H9 (cell line): ENCODE results near the gene FARP1. TPM values are rescaled to one million over a fixed set of nuclear protein-coding genes. Genes with fewer than 3 reads are reported as not detected.

Experiments
- DNase-seq: peaks from one replicate; pipeline ENCODE4 v3.0.0-alpha.2; 2017
- H2AFZ ChIP-seq: one replicate; pipeline ENCODE4 v1.6.1; 2013; ENCODE audit warnings: mild to moderate bottlenecking, low read length, control low read depth, moderate library complexity
- H2AK5ac ChIP-seq: 2 replicates; pipeline ENCODE4 v1.6.1; 2013; ENCODE audit warnings: low read length, control low read depth, mixed read lengths; ENCODE audit not compliant: insufficient read length
- H2BK120ac ChIP-seq: one replicate; pipeline ENCODE4 v1.6.1; 2013; ENCODE audit warnings: low read depth, mild to moderate bottlenecking, low read length, control low read depth, inconsistent platforms; ENCODE audit not compliant: poor library complexity, severe bottlenecking
- H2BK12ac ChIP-seq: 2 replicates; pipeline ENCODE4 v1.6.1; 2013; ENCODE audit warnings: low read length, control low read depth, mixed read lengths, low read depth; ENCODE audit not compliant: insufficient read length
- H2BK15ac ChIP-seq: 2 replicates; pipeline ENCODE4 v1.6.1; 2013; ENCODE audit warnings: low read depth, low read length, control low read depth
- H2BK20ac ChIP-seq: one replicate; pipeline ENCODE4 v1.6.1; 2013; ENCODE audit warnings: low read depth, mild to moderate bottlenecking, low read length, control low read depth, inconsistent platforms; ENCODE audit not compliant: poor library complexity, severe bottlenecking
- H2BK5ac ChIP-seq: 2 replicates; pipeline ENCODE4 v1.6.1; 2013; ENCODE audit warnings: low read length, control low read depth, mixed read lengths; ENCODE audit not compliant: insufficient read length
- H3K14ac ChIP-seq: 2 replicates; pipeline ENCODE4 v1.6.1; 2013; ENCODE audit warnings: low read length, control low read depth; ENCODE audit not compliant: insufficient read depth
- H3K18ac ChIP-seq: 2 replicates; pipeline ENCODE4 v1.6.1; 2013; ENCODE audit warnings: low read depth, mild to moderate bottlenecking, mixed read lengths, low read length, control low read depth; ENCODE audit not compliant: insufficient read length
- H3K23ac ChIP-seq: 2 replicates; pipeline ENCODE4 v1.6.1; 2013; ENCODE audit warnings: low read length, control low read depth, mixed read lengths, low read depth; ENCODE audit not compliant: insufficient read length
- H3K23me2 ChIP-seq: 2 replicates; pipeline ENCODE4 v1.6.1; 2013; ENCODE audit warnings: low read depth, mild to moderate bottlenecking, mixed read lengths, low read length, control low read depth; ENCODE audit not compliant: insufficient read length, poor library complexity, severe bottlenecking
- H3K27ac ChIP-seq: 2 replicates; pipeline ENCODE4 v1.5.1; 2013; ENCODE audit warnings: low read length, control low read depth, mixed read lengths, low read depth; ENCODE audit not compliant: insufficient read length
- H3K27me3 ChIP-seq: 2 replicates; pipeline ENCODE4 v1.6.1; 2013; ENCODE audit warnings: low read length, control low read depth, inconsistent platforms; ENCODE audit not compliant: insufficient read depth
- H3K4ac ChIP-seq: 2 replicates; pipeline ENCODE4 v1.6.1; 2013; ENCODE audit warnings: low read depth, mild to moderate bottlenecking, control low read depth, inconsistent platforms, low read length, moderate library complexity
- H3K4me1 ChIP-seq: 2 replicates; pipeline ENCODE4 v1.6.1; 2013; ENCODE audit warnings: low read length, control low read depth, inconsistent platforms; ENCODE audit not compliant: insufficient read depth
- H3K4me2 ChIP-seq: 2 replicates; pipeline ENCODE4 v1.6.1; 2013; ENCODE audit warnings: low read length, control low read depth, mixed read lengths; ENCODE audit not compliant: insufficient read length, insufficient read depth
- H3K56ac ChIP-seq: 2 replicates; pipeline ENCODE4 v1.6.1; 2013; ENCODE audit warnings: low read depth, mild to moderate bottlenecking, mixed read lengths, low read length, control low read depth; ENCODE audit not compliant: insufficient read length
- H3K79me1 ChIP-seq: 2 replicates; pipeline ENCODE4 v1.6.1; 2013; ENCODE audit warnings: low read depth, mild to moderate bottlenecking, moderate library complexity, low read length, control low read depth, inconsistent platforms; ENCODE audit not compliant: insufficient read depth, poor library complexity, severe bottlenecking
- H3K79me2 ChIP-seq: 2 replicates; pipeline ENCODE4 v1.6.1; 2013; ENCODE audit warnings: low read length, control low read depth, inconsistent platforms; ENCODE audit not compliant: insufficient read depth
- H3K9ac ChIP-seq: 2 replicates; pipeline ENCODE4 v1.6.1; 2013; ENCODE audit warnings: low read length, control low read depth, mixed read lengths; ENCODE audit not compliant: insufficient read length; ENCODE audit errors: extremely low read depth
- H3K9me3 ChIP-seq: one replicate; pipeline ENCODE4 v1.6.1; 2013; ENCODE audit warnings: low read depth, low read length, inconsistent platforms; ENCODE audit not compliant: control insufficient read depth
- H3T11ph ChIP-seq: one replicate; pipeline ENCODE4 v1.6.1; 2013; ENCODE audit warnings: mild to moderate bottlenecking, low read length, control low read depth, inconsistent platforms
- H4K20me1 ChIP-seq: one replicate; pipeline ENCODE4 v1.6.1; 2013; ENCODE audit not compliant: control insufficient read depth, insufficient read length, insufficient read depth
- H4K5ac ChIP-seq: 2 replicates; pipeline ENCODE4 v1.6.1; 2013; ENCODE audit warnings: low read depth, mild to moderate bottlenecking, mixed read lengths, low read length, control low read depth; ENCODE audit not compliant: insufficient read length
- H4K8ac ChIP-seq: replicated peaks from 2 replicates; pipeline ENCODE4 v1.6.1; 2013; ENCODE audit warnings: low read length, control low read depth, mixed read lengths, low read depth; ENCODE audit not compliant: insufficient read length
- H4K91ac ChIP-seq: 2 replicates; pipeline ENCODE4 v1.6.1; 2013; ENCODE audit warnings: low read depth, mild to moderate bottlenecking, moderate library complexity, mixed read lengths, low read length, control low read depth; ENCODE audit not compliant: insufficient read length
- H3K27ac Mint-ChIP-seq, 3 experiments: 2 replicates in 2 of 3; 3 replicates in 1 of 3; pipeline ENCODE4 v1.8.0; 2020 to 2021; ENCODE audit warnings: mixed read lengths in 3 of 3, mild to moderate bottlenecking in 1 of 3, moderate library complexity in 1 of 3
- H3K27me3 Mint-ChIP-seq: 2 replicates; pipeline ENCODE4 v1.8.0; 2021; ENCODE audit warnings: low read depth, mild to moderate bottlenecking, moderate library complexity, mixed read lengths
- H3K36me3 Mint-ChIP-seq, 3 experiments: 2 replicates in 2 of 3; 3 replicates in 1 of 3; pipeline ENCODE4 v1.8.0; 2020 to 2021; ENCODE audit warnings: low read depth in 3 of 3, mixed read lengths in 3 of 3; ENCODE audit not compliant: insufficient read depth in 1 of 3
- H3K4me1 Mint-ChIP-seq, 2 experiments: 2 replicates each; pipeline ENCODE4 v1.8.0; 2020; ENCODE audit warnings: mixed read lengths in 2 of 2
- H3K4me3 Mint-ChIP-seq, 2 experiments: 2 replicates in 1 of 2; 3 replicates in 1 of 2; pipeline ENCODE4 v1.8.0; 2020 to 2021; ENCODE audit warnings: mild to moderate bottlenecking in 2 of 2, mixed read lengths in 2 of 2, moderate library complexity in 1 of 2
- H3K9me3 Mint-ChIP-seq, 2 experiments: 2 replicates in 1 of 2; 3 replicates in 1 of 2; pipeline ENCODE4 v1.8.0; 2020; ENCODE audit warnings: mild to moderate bottlenecking in 2 of 2, mixed read lengths in 2 of 2, moderate library complexity in 1 of 2
- CTCF ChIP-seq: fragments of 200-600 bp; sonication (generic); conservative IDR thresholded peaks from 3 replicates; pipeline ENCODE4 v1.8.0; 2021; ENCODE audit warnings: antibody characterized with exemption, mild to moderate bottlenecking
- WGBS: extraction: QIAGEN DNeasy Blood & Tissue Kit; methylation state at CpG from one replicate; pipeline ENCODE4 v1.1.7; 2013; ENCODE audit warnings: missing lambda C conversion rate, low lambda C conversion rate, mixed read lengths; ENCODE audit not compliant: insufficient read length; ENCODE audit errors: extremely low coverage; 5-methylcytosine and 5-hydroxymethylcytosine counted together
- total RNA-seq: library from RNA; stranded (reverse); gene quantifications from 2 replicates; pipeline ENCODE4 v1.2.1, GENCODE V29; 2021

The FARP1 gene
- total RNA-seq, 1 experiment from 2014 or later, result 95.9 TPM

GRCh38 chr13:98133946-98134345 lies 8.9 kb upstream of the FARP1 start:
- Histone ChIP-seq H3K9ac (no peak overlapping the region), H3K23ac (no peak overlapping the region), H3K4ac (no peak overlapping the region), H4K5ac (no peak overlapping the region), H3K18ac (no peak overlapping the region), H3K27me3 (no peaks in the 10 kb centered on the region; the same call in 1 of the 2 replicates), H2AK5ac (no peak overlapping the region), H2BK20ac (no peak overlapping the region), H3K14ac (no peak overlapping the region), H3T11ph (no peak overlapping the region), H2AFZ (peak overlapping the region; percentile 32), H4K91ac (no peak overlapping the region), H3K79me1 (no peaks in the 10 kb centered on the region), H3K9me3 (no peaks in the 10 kb centered on the region), H2BK15ac (no peak overlapping the region), H3K56ac (no peak overlapping the region), H2BK12ac (no peak overlapping the region), H2BK120ac (no peak overlapping the region), H3K4me2 (no peak overlapping the region), H2BK5ac (no peak overlapping the region), H4K20me1 (no peaks in the 10 kb centered on the region), H3K79me2 (no peaks in the 10 kb centered on the region), H3K27ac (no peak overlapping the region), H4K8ac (no peak overlapping the region), H3K23me2 (no peaks in the 10 kb centered on the region), H3K4me1 (no peaks in the 10 kb centered on the region)
- WGBS, result no CpG with 5 or more reads among the region's 3 CpGs
- no peak for TF ChIP-seq CTCF
- Mint-ChIP-seq H3K36me3 (no peaks in the 10 kb centered on the region), H3K27me3 (no peaks in the 10 kb centered on the region; the same call in 1 of the 2 replicates), H3K27ac (no peak overlapping the region), H3K9me3 (no peaks in the 10 kb centered on the region; a peak in 1 of 5 replicates), H3K4me1 (no peaks in the 10 kb centered on the region; a peak in 1 of 4 replicates), H3K4me3 (no peak overlapping the region)
- DNase-seq, result no peak
